HG03108 (cell line): ENCODE results near the gene ALPK3.

Experiments
- ATAC-seq: cut with Tn5 transposase; IDR thresholded peaks from one replicate; pipeline ENCODE4 v1.9.1; 2021; ENCODE audit warnings: moderate library complexity; ENCODE audit not compliant: unreplicated experiment

The ALPK3 gene

GRCh38 chr15:84889313-84889990 lies 72.3 kb downstream of the ALPK3 start:
- ATAC-seq, result no peak

- ATAC-seq, result no peak
Measured at GRCh38 chr15:84889991-84890669, 73.0 kb downstream of the ALPK3 start.

GRCh38 chr15:84890670-84891162 lies 73.6 kb downstream of the ALPK3 start:
- no peak for ATAC-seq

DNA sequence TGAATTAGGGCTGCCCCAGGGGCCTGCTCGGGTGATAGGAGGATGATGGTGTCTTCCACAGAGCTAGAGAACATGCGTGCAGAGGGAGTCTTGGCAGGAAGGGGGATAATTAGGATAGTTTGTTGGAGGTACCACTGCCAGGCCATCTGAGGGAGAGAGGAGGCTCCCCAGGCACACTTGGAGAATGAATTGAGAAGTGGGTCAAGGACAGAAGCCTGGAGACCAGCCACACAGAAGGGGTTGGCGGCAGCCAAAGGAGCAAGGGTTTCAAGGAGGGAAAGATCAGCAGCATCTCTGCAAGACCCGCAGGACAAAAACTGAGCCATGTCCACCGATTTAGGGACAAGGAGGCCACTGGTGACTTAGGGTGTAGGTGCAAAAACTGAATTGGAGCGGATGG lies 74.2 kb downstream of the ALPK3 start:
- ATAC-seq, result no peak

GRCh38 chr15:84892786-84893307 lies 75.7 kb downstream of the ALPK3 start:
- ATAC-seq, result no peak

- no peak for ATAC-seq
Measured at GRCh38 chr15:84893607-84894006, 76.5 kb downstream of the ALPK3 start.

- ATAC-seq, result no peak
Measured at GRCh38 chr15:84894736-84895425, 77.7 kb downstream of the ALPK3 start.

GRCh38 chr15:84898761-84899160 lies 81.6 kb downstream of the ALPK3 start:
- no peak for ATAC-seq

DNA sequence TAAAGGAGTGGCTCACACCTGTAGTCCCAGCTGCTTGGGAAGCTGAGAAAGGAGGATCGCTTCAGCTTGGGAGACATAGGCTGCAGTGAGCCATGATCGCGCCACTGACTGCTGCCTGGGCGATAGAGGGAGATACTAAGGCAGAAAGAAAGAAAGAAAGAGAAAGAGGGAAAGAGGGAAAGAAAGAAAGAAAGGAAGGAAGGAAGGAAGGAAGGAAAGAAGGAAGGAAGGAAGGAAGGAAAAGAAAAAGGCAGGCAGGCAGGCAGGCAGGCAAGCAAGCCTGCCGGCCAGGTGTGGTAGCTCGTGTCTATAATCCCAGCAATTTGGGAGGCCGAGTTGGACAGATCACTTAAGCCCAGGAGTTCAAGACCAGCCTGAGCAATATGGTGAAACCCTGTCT lies 82.6 kb downstream of the ALPK3 start:
- ATAC-seq, result no peak

DNA sequence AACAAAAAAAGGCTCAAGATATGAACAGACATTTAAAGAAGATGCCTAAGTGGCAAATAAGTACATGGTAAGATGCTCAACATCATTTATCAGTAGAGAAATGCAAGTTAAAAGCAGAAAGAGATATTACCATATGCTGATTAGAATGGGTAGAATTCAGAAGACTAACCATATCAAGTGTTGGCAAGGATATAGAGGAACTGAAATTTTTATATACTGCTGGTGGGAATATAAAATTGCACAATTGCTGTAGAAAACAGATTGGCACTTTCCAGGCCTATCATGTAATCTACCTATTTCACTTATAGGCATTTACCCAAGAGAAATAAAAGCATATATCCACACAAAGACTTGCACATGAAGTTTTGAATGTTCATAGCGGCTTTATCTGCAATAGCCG lies 84.4 kb downstream of the ALPK3 start:
- ATAC-seq, result no peak

- ATAC-seq, result no peak
Measured at GRCh38 chr15:84903751-84904150, 86.6 kb downstream of the ALPK3 start.

DNA sequence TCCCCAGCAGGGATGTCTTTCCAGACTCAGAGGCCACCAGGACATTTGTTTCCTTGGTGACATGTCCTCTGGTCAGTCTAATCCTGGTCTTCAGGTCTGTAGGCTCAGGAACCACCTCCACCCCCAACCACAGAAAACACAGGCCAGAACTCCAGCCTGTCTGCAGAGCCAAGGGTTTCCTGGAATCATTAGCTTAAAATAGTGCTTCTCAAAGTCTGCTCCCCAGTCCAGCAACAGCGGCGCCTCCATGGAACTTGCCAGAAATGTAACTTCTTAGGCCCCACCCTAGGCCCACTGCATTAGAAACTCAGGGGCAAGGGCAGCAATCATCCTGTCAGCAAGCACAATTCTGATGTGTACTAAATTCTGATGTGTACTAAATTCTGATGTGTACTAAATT lies 87.3 kb downstream of the ALPK3 start:
- ATAC-seq, result no peak

- no peak for ATAC-seq
Measured at GRCh38 chr15:84905016-84905916, 88.1 kb downstream of the ALPK3 start.

DNA sequence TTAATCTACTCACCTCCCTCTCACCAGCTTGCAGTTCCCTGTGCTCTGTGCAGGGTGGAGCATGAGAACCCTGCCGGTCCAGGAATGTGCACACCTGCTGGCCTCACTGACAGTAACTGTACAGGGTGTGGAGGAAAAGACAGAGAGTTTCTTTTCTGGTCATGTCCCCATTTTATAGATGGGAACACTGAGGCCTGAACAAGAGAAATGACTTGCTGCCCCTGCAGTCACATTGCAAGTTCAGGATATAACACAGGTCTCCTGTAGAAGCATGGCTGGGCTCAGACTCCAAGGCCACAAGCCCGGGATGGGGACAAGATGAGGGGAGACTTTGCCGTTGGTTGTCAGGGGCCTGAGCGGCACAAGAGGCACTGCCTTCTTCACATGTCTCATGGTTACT lies 90.6 kb downstream of the ALPK3 start:
- no peak for ATAC-seq

DNA sequence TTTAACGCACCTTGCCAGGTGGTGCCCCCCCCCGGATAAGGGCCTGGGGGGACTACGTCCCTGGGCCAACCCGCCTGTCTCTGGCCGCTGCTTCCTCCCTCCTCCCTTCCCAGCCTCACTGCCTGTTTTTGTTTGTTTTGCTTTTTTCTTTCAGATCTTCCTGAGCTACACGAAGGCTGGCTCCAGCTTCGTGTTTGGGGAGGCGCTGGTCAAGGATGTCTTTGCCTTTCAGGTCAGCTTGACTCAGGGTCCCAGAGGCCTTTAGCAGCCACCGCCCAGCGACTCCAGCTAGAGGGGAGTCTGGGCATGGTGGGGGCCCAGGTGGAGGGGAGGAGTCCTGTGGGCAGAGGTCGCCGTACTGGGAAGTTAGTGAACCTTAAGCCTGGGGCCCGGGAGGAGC lies 91.4 kb downstream of the ALPK3 start:
- no peak for ATAC-seq

DNA sequence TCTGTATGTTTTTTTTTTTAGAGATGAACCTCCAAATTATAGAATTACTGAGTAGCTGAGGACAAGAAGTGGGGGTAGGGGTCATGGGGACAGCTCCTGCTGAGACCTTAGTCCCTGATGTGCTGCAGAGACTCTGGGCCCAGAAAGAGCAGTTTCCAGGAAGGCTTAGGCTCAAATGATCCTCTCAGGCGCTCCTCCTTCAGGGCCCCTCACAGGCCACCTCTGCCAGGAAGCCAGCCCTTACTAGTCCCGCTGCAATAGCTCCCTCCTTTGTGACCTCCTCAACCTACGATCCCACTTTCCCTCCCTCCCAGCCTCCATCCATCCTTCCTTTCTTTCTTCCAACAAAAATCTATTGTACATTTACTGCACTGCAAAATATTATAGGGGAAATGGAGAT lies 91.9 kb downstream of the ALPK3 start:
- no peak for ATAC-seq

- no peak for ATAC-seq
Measured at GRCh38 chr15:84909782-84910181, 92.6 kb downstream of the ALPK3 start.

GRCh38 chr15:84910928-84911623 lies 93.9 kb downstream of the ALPK3 start:
- no peak for ATAC-seq

DNA sequence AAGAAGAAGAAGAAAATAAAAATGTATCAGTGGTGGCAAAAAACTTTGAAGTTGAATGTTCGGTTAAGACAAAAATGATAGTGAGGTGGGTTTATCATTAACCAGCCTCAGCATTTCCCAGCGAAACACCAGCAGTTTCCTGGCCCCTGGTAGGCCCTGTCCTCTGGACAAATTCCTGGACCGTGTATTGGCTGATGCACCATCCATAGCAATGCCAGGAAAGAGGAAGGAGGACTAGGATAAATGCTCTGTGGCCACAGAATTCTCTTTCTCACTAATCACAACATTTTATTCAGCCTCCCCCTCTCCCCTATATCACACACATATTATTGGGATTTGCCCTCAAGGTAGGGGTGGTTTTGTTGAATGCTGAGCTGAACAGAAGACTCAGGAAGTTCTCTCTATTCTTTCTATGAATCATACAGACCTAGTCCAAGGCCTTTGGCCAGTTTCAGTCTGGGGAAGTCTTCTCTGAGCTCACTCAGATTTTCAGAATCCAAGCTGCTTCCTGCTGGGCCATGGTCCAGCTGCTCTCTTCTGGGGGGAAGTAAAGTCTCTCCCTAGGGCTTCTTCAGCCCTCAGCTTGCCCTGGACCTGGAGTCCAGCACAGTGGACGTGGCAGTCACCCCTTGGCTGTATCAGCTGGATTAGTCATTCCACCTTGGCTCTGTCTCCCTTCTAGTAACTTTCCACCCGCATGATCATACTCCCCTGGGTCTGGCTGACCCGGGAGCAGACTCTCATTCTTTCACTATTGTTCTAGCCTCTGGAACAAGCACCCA lies 94.9 kb downstream of the ALPK3 start:
- ATAC-seq, result no peak
